Myometrial cell (primary cell): ENCODE results near the gene KRTAP12-1. TPM values are rescaled to one million over a fixed set of nuclear protein-coding genes. Genes with fewer than 3 reads are reported as not detected.

ENCODE experiments used
- total RNA-seq: library from RNA; depleted of rRNA; stranded (reverse); fragments of >200 nt; gene quantifications from 2 replicates; pipeline ENCODE4 v1.2.3, GENCODE V29; 2015

Gene KRTAP12-1, protein sequence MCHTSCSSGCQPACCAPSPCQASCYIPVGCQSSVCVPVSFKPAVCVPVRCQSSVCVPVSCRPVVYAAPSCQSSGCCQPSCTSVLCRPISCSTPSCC
- not detected in 2 replicates for total RNA-seq

DNA sequence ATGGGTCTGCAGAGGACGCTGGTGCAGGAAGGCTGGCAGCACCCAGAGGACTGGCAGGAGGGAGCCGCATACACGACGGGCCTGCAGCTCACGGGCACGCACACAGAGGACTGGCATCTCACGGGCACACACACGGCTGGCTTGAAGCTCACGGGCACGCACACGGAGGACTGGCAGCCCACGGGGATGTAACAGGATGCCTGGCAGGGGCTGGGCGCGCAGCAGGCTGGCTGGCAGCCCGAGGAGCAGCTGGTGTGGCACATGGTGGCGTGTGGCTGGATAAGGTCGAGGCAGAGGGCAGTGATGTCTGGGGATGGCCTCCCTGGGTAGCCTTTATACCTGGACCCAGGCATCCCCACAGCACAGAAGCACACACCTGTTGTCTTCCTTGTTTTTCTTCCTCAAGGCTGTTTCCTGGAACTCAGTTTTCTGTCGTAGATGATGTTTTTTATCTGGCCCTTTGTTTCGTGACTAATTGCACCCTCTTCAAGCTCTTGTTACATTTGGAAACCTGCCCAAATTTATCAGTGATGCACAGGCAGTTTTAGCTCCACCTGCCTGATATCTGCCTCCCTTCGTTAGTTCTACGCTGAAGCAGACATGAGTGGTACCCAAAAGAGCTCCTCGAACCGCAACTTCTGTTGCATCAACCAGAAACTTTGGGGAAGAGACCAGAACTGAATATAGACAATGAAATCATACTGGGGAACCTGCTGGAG lies at the start of gene KRTAP12-1:
KRTAP12-1 (minus strand) TSS at position 303 of the 719 bp plus-strand sequence; CDS start at position 263, 40 bp downstream.

DNA sequence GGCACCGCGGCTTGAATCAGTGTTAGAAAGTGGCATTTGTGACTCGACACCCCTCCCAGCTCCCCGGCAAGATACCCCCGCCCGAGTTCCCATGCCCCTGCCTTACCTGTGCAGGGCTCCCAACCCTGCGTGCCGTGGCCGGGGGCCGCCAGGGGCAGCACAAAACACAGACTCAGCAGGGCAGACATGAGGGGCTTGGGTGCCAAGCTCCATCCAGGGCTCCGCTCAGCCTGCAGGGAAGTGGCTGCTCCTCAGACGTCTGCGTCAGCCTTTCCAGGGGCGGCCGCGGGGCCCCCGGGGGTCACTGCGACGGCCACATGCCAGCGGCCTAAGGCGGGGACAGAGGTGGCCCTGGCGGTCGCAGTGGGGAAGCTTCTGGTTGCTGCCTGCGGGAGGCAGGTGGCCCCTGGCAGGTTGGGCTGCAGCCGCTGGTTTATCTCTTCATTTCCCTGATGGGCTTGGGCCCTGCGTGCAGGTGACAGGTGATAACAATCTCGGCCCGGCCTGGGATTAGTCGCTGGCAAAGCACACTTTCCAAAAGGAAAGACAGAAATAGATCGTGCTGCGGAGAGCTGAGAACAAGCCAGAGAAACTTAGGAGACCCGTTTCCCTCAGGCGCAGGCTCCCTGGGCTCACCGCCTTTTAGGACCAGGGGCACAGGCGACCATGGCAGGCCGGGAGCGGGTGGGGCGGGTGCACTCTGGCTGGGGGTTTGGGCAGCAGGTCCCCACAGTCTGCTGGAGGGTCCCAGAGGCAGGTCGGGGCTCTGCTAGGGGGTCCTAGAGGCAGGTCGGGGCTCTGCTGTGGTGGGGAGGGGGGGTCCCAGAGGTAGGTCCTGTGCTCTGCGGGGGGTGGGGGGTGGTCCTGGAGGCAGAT lies 29.6 kb upstream of the KRTAP12-1 start, which contains the start of gene TSPEAR:
TSPEAR (minus strand) TSS at position 246 of the 876 bp plus-strand sequence; CDS start at position 188, 58 bp downstream.

DNA sequence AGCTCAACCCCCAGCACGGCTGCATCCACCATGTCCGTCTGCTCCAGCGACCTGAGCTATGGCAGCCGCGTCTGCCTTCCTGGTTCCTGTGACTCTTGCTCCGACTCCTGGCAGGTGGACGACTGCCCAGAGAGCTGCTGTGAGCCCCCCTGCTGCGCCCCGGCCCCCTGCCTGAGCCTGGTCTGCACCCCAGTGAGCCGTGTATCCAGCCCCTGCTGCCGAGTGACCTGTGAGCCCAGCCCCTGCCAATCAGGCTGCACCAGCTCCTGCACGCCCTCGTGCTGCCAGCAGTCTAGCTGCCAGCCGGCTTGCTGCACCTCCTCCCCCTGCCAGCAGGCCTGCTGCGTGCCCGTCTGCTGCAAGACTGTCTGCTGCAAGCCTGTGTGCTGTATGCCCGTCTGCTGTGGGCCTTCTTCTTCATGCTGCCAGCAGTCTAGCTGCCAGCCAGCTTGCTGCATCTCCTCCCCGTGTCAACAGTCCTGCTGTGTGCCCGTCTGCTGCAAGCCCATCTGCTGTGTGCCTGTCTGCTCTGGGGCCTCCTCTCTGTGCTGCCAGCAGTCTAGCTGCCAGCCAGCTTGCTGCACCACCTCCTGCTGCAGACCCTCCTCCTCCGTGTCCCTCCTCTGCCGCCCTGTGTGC lies 15.3 kb upstream of the KRTAP12-1 start, which contains the start of gene KRTAP10-12:
KRTAP10-12 (plus strand) TSS at position 1 of the 639 bp plus-strand sequence; CDS start at position 31, 30 bp downstream.

DNA sequence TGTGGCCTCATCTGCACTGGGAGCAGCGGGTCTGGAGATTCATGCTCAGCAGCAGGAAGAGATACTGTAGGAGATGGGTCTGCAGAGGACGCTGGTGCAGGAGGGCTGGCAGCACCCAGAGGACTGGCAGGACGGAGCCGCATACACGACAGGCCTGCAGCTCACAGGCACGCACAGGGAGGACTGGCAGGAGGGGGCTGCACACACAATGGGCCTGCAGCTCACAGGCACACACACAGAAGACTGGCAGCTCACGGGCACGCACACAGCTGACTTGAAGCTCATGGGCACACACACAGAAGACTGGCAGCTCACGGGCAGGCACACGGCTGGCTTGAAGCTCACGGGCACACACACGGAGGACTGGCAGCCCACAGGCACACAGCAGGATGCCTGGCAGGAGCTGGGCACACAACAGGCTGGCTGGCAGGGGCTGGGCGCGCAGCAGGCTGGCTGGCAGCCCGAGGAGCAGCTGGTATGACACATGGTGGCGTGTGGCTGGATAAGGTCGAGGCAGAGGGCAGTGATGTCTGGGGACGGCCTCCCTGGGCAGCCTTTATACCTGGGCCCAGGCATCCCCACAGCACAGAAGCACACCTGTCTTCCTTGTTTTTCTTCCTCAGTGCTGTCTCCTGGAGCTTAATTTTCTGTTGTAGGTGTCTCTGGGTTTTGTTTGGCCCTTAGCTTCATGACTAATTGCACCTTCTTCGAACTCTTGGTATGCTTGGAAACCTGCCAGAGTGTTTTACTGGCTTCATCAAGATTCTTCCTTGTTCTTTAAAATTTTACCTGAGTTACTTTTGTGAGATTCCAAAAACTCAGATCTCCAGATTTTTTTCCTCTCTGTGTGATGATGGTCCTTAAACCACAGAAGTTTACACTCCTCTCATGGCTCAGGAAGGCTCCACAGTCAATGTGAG lies 15.3 kb downstream of the KRTAP12-1 start, which contains the start of gene KRTAP12-2:
KRTAP12-2 (minus strand) TSS at position 527 of the 920 bp plus-strand sequence; CDS start at position 486, 41 bp downstream.

DNA sequence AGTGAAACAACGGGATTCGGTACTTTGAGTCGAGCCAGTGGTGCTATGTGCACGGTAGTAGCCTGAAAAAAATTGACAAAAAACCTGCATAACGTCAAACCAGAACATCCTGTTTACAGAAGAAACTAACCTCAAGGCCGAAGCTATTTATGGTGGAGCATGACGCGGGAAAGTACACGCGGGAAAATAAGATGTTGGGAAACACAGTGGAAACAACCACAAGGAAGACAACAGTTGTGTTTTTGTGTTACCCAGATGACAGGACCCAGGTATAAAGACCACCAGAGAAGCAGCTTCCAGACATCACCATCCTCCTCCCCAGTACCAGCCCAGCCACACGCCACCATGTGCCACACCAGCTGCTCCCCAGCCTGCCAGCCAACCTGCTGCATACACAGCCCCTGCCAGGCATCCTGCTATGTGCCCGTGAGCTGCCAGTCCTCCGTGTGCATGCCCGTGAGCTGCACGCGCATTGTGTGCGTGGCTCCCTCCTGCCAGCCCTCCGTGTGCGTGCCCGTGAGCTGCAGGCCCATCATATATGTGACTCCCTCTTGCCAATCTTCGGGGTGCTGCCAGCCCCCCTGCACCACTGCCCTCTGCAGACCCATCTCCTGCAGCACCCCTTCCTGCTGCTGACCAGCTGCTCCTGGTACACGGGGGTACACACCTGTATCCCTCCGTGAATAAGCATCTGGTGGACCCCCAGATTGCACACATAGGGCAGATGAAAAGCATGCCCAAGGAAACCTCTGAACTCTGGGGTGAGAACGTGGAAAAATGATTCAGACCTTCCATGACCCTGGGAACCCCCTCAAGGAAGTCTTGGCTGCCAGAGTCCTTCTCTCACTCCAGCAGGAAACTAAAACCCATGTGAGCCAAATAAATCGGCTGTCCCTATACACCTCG lies 24.1 kb downstream of the KRTAP12-1 start, which contains the start of gene KRTAP12-3:
KRTAP12-3 (plus strand) TSS at position 298 of the 906 bp plus-strand sequence; CDS start at position 346, 48 bp downstream.

DNA sequence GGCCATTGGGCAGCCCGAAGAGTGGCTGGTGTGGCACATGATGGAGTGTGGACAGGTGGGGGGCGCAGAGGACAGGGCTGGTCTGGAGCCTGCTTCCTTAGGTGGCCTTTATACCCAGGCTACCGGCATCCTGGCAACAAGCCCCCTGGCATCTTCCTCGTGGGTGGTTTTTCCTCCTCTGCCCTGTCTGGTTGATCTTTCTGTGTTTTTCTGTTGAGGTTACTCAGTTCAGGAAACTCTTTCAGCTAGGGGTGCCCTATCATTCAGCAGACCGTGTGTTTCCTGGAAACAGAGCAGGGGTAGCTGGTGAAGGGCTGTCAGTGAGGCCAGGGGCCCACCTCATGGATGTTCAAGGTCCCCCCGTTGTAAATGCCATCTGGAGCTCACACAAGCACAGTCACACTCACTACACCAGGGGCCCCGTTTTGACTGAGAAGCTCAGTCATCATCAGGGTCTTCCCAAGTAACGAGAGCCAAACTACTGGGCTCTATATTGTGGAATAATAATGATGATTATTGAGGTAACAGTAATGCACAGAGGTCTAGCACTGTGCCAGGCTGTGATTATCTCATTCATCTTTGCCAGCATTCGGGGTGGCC lies 27.3 kb downstream of the KRTAP12-1 start, which contains the start of gene KRTAP12-4:
KRTAP12-4 (minus strand) TSS at position 84 of the 600 bp plus-strand sequence; CDS start at position 39, 45 bp downstream.

DNA sequence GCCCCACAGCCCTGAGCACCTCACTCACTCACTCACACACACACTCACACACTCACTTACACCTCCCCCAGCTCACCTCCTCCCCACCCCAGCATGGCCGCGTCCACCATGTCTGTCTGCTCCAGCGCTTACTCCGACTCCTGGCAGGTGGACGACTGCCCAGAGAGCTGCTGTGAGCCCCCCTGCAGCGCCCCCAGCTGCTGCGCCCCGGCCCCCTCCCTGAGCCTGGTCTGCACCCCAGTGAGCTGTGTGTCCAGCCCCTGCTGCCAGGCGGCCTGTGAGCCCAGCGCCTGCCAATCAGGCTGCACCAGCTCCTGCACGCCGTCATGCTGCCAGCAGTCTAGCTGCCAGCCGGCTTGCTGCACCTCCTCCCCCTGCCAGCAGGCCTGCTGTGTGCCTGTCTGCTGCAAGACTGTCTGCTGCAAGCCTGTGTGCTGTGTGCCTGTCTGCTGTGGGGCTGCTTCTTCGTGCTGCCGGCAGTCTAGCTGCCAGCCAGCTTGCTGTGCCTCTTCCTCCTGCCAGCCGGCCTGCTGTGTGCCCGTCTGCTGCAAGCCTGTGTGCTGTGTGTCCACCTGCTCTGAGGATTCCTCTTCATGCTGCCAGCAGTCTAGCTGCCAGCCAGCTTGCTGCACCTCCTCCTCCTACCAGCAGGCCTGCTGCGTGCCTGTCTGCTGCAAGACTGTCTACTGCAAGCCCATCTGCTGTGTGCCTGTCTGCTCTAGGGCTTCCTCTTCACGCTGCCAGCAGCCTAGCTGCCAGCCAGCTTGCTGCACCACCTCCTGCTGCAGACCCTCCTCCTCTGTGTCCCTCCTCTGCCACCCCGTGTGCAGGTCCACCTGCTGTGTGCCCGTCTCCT lies 35.4 kb downstream of the KRTAP12-1 start, which contains the start of gene KRTAP10-11:
KRTAP10-11 (plus strand) TSS at position 49 of the 856 bp plus-strand sequence; CDS start at position 94, 45 bp downstream.

DNA sequence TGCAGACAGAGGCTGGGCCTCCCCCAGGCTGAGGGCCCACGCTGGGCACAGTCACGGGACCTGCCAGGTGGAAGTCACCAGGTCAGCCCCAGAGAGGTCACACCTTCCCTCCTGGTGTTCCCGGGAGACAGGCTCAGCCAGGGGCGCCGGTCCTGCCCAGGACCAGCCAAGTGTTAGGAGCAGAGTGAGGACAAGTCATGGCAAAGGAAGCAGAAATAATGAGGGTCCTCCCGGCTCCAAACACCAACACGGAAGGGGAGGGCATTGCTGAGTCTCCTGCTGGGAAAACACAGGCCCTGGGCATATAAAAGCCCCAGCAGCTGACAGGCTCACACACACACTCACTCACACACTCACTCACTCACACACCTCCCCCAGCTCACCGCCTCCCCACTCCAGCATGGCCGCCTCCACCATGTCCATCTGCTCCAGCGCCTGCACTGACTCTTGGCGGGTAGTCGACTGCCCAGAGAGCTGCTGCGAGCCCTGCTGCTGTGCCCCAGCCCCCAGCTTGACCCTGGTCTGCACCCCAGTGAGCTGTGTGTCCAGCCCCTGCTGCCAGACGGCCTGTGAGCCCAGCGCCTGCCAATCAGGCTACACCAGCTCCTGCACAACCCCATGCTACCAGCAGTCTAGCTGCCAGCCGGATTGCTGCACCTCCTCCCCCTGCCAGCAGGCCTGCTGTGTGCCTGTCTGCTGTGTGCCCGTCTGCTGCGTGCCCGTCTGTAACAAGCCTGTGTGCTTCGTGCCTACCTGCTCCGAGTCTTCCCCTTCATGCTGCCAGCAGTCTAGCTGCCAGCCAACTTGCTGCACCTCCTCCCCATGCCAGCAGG lies 44.7 kb downstream of the KRTAP12-1 start, which contains the start of gene KRTAP10-10:
KRTAP10-10 (plus strand) TSS at position 339 of the 833 bp plus-strand sequence; CDS start at position 401, 62 bp downstream.

Other genes with a start within 250 kb of the KRTAP12-1 start
- gene LRRC3, start 226.7 kb downstream of the KRTAP12-1 start, total RNA-seq = 0.18 and 0.29 TPM in 2 replicates
- gene KRTAP10-1, start 142.0 kb downstream of the KRTAP12-1 start, total RNA-seq = not detected in 2 replicates
- not detected in 2 replicates for gene KRTAP10-2, start 130.7 kb downstream of the KRTAP12-1 start, total RNA-seq
- not detected in 2 replicates for gene KRTAP10-3, start 123.4 kb downstream of the KRTAP12-1 start, total RNA-seq
- gene KRTAP10-4, start 108.4 kb downstream of the KRTAP12-1 start, total RNA-seq = not detected in 2 replicates
- gene KRTAP10-5, start 101.6 kb downstream of the KRTAP12-1 start, total RNA-seq = not detected in 2 replicates
- not detected in 2 replicates for gene KRTAP10-6, start 89.7 kb downstream of the KRTAP12-1 start, total RNA-seq
- not detected in 2 replicates for gene KRTAP10-7, start 81.6 kb downstream of the KRTAP12-1 start, total RNA-seq
- not detected in 2 replicates for gene KRTAP10-8, start 70.1 kb downstream of the KRTAP12-1 start, total RNA-seq
- not detected in 2 replicates for gene KRTAP10-9, start 55.1 kb downstream of the KRTAP12-1 start, total RNA-seq
- not detected in 2 replicates for gene KRTAP10-10, start 44.8 kb downstream of the KRTAP12-1 start, total RNA-seq
- gene KRTAP10-11, start 35.7 kb downstream of the KRTAP12-1 start, total RNA-seq = not detected in 2 replicates
- gene KRTAP12-4, start 27.5 kb downstream of the KRTAP12-1 start, total RNA-seq = not detected in 2 replicates
- gene KRTAP12-3, start 24.2 kb downstream of the KRTAP12-1 start, total RNA-seq = not detected in 2 replicates
- gene KRTAP12-2, start 15.2 kb downstream of the KRTAP12-1 start, total RNA-seq = not detected in 2 replicates
- gene KRTAP10-12, start 15.0 kb upstream of the KRTAP12-1 start, total RNA-seq = not detected in 2 replicates
- not detected in 2 replicates for gene TSPEAR, start 29.4 kb upstream of the KRTAP12-1 start, total RNA-seq
- gene UBE2G2, start 119.7 kb upstream of the KRTAP12-1 start, total RNA-seq = 22.3 and 22.5 TPM in 2 replicates
- gene SUMO3, start 135.9 kb upstream of the KRTAP12-1 start, total RNA-seq = 85.0 and 99.4 TPM in 2 replicates
- gene PTTG1IP, start 191.5 kb upstream of the KRTAP12-1 start, total RNA-seq = 282 and 295 TPM in 2 replicates
- not detected in 2 replicates for gene ITGB2, start 238.7 kb upstream of the KRTAP12-1 start, total RNA-seq